HG03196 (cell line): Measurements from ENCODE around the gene ITGB2.
"Not testable (repeated sequence)": the region's sequence is repeated elsewhere in the genome, so short reads cannot be mapped to it uniquely, and the experiment has no call there.

Experiments
- ATAC-seq: cut with Tn5 transposase; IDR thresholded peaks from one replicate; pipeline ENCODE4 v1.9.1; 2021; ENCODE audit not compliant: unreplicated experiment

Gene ITGB2

GRCh38 chr21:44942566-44942965, 21.9 kb upstream of the ITGB2 start:
- ATAC-seq = no peak

DNA sequence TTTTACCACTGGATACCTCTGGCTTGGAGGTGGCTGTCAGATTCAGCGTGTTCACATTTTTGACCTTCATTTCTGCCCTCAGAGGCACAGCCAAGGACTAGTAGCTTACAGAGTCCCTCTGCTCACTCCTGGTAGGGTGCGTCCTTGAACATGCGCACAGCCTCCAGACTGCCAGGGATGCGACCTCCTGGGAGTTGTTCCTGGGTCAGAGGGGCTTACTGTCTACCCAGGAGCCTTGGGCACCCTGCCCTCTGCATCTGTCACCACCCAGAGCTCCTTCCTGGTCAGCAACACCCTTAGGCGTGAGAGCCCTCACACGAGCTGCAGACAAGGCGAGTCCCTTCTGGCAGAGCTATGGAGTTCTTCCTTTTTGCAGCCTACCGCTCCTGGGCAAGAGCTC, 20.9 kb upstream of the ITGB2 start:
- ATAC-seq = no peak

DNA sequence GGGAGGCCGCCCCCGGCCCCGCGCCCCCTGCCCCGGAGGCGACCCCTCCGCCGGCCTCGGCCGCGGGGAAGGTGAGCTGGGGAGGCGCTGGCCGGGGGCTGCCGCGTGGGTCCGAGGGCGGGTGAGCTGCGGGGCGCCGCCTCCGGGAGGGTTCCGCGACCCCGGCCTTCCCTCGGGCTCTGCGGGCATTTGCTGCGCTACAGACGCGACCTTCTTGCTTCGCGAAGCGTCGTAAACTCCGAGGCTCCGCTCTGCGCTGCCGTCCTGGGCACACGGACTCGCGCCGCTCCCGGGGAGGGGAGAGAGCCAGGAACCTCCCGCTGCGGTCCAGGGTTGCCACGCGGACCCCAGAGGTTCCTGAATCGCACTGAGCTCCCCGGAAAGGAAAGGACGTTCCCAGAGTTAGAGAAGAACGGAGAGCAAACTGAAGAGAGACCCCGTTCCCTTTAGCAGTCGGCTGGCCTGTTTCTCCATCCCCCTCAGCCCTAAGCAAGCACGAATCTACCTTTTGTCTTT, 19.5 kb upstream of the ITGB2 start:
- ATAC-seq = peak; percentile 24

DNA sequence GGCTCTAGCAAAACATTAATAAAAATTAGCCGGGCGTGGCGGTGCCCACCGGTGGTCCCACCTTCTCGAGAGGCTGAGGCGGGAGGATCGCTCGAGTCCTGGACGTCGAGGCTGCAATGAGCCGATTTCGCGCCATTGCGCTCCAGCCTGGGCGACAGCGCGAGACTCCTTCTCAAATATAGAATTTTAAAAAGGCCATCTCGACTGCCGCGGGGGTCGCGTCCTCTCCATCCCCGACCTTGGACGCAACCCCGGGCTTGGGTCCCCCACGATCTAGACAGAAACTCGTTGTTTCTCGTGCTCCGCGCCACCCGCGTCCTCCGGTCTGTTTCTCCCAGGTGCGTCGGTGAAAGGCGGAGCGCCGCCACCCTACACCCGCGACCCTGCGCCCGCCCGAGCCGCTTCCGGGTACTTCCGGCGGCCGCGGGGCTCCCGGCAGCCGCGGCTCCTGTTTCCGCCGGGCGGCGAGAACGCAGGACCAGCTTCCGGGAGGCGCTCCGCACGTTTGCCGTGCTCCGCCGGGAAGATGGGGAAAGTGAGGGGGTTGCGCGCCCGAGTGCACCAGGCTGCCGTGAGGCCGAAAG, 18.9 kb upstream of the ITGB2 start, which contains the start of gene SLX9:
Gene SLX9 (plus strand): TSS at position 498 of the 584 bp plus-strand sequence. CDS start 29 bp downstream, at position 527.
- ATAC-seq = peak; percentile 66

- ATAC-seq = no peak
These were observed 18.3 kb upstream of the ITGB2 start for GRCh38 chr21:44938772-44939531.

DNA sequence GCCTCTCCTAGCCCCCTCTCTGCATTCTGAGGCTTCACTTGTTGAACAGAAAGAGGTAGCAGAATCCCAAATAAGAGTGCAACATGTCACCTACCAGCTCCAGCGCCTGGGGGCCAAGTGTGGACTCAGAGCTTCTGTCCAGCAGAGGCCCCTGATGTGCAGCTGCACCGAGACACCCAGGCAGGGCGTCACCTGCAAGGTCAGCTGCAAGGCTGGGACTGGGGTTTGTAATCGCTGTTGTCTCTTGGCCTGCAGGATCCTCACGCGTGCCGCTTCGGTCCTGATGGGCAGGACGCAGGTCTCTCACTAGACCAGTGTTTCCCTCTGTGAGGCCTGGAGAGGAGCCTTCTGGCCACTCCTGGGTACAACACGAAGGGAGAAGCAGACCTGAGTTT, 14.8 kb upstream of the ITGB2 start:
- no peak for ATAC-seq

GRCh38 chr21:44934797-44935532, 14.3 kb upstream of the ITGB2 start:
- no peak for ATAC-seq

- ATAC-seq = no peak
These were observed 13.6 kb upstream of the ITGB2 start for GRCh38 chr21:44934276-44934675.

DNA sequence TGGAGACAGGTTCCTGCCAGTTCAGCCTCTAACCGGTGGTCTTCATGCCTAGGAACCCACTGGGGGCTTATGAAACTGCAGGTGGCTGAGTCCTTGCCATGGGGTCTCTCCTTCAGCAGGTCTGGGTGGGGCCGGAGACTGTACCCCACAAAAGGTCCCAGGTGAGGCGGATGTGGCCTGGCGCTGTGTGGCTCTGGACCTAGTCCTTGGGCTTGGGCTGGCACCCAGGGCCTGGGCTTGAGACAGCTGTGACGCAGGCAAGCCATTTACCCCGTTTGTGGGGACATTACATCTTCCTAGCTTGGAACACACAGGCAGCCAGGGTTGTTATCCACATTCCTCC, 13.2 kb upstream of the ITGB2 start:
- no peak for ATAC-seq

- no peak for ATAC-seq
These were observed 12.7 kb upstream of the ITGB2 start for GRCh38 chr21:44933199-44933917.

GRCh38 chr21:44932408-44933181, 11.9 kb upstream of the ITGB2 start:
- ATAC-seq = no peak

DNA sequence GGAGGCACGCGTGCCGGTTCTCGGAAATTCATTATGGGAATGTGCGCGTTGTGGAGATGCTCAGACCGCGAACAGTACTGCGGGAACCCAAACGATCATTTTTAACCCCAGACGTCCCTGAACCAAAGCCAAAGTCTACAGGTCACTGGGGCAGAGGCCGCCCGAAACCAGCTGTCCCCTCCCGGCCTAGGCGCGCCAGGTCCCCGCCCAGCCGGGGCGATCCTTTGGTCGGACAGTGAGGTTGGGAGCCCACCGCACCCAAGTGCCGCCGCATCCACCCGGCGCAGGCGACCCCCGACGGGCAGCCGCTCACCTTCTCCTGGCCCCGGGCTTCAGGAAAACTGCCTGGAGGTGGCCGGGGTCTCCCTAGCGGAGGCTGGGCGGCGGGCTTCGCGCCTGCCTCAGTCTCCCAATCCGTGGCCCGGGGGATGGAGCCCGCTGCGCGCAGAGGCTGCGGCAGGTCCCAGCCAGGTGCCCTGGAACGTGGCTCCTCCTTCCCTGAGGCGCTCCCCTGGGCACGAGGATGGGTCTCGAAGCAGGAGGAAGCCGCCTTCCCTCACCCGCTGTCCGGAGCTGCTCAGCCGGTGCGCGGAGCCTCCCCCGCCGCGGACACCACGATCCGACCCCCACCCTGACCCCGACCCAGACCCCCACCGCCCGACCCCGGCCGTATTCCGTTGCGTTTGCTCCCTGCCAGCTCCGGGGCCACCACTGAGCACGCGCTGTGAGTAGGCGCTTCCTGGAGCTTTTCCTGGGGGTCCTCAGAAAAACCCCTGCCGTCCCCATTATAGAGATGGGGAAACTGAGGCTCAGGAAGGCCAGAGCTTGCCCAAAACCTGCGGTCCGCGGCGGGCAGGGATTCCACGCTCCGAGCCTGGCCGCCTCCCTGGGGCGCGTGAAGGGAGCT, 11.1 kb upstream of the ITGB2 start:
- no peak for ATAC-seq

DNA sequence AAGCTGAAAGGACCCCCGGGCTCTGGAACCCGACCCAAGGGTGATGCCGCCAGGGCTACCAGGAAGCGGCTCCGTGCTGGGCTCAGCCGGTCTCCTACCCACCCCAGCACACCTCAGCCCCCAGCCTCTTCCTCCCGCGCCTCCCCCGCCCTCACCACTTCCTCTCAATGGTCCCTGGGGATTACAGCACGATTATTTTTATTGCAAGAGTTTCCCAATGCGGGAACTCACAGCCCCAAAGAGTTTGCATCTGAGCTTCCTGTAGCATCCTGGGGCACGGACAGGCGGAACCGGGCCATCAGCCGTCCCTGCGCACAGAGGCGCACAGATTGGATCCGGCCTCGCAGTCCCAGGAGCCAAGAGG, 10.4 kb upstream of the ITGB2 start:
- no peak for ATAC-seq

DNA sequence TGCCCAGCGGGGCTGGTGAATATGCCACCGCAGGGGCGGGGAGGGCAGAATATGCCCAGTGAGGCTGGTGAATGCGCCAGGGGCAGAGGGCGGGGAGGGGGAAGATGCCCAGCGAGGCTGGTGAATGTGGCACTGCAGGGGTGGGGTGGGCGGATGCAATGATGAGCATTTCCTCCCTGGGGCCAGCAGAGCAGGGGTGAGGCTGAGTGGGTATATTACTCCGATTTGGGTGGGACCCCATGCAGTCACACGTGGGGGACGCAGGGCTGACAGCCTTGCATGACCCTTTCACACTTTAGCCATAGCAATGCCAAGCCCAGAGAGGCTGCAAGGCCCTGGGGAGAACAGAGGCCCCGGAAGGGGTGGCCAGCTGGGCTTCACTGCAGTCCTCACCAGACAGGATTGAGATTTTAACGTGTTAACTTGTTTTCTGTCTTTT, 9.9 kb upstream of the ITGB2 start:
- no peak for ATAC-seq

GRCh38 chr21:44929799-44930542, 9.3 kb upstream of the ITGB2 start:
- no peak for ATAC-seq

- no peak for ATAC-seq
These were observed 8.6 kb upstream of the ITGB2 start for GRCh38 chr21:44929242-44929798.

GRCh38 chr21:44928500-44929241, 8.0 kb upstream of the ITGB2 start:
- ATAC-seq = not testable (repeated sequence)
